Measurements from ENCODE around the gene KAT5.
"Not testable (repeated sequence)": the region's sequence is repeated elsewhere in the genome, so short reads cannot be mapped to it uniquely, and the experiment has no call there.

KAT5 gene

GRCh38 chr11:65710421-65710820 is 1.6 kb upstream of the KAT5 start:
- no peak for DNase-seq

- no peak for DNase-seq
These were observed 603 bp downstream of the KAT5 start for GRCh38 chr11:65712633-65713076.

GRCh38 chr11:65713212-65713969 is 1.3 kb downstream of the KAT5 start:
- DNase-seq: no peak

GRCh38 chr11:65714433-65714832 is 2.4 kb downstream of the KAT5 start:
- DNase-seq: no peak

- DNase-seq: no peak
These were observed 4.2 kb downstream of the KAT5 start for GRCh38 chr11:65716302-65716701.

- DNase-seq: no peak
These were observed 4.8 kb downstream of the KAT5 start for GRCh38 chr11:65716774-65717405.

- DNase-seq: no peak
These were observed 5.9 kb downstream of the KAT5 start for GRCh38 chr11:65717906-65718305.

- DNase-seq: no peak
These were observed 6.5 kb downstream of the KAT5 start for GRCh38 chr11:65718531-65718930.

GRCh38 chr11:65718964-65719492 is 7.0 kb downstream of the KAT5 start:
- DNase-seq: no peak

GRCh38 chr11:65719871-65720210 is 7.8 kb downstream of the KAT5 start:
- no peak for DNase-seq

GRCh38 chr11:65720211-65720934 is 8.3 kb downstream of the KAT5 start, which contains the start of gene RNASEH2C:
RNASEH2C (minus strand) TSS chr11:65720798; CDS start chr11:65720758, 40 bp downstream.
- peak; percentile 69 for DNase-seq

- no peak for DNase-seq
These were observed 10.2 kb downstream of the KAT5 start for GRCh38 chr11:65722261-65722660.

- DNase-seq: no peak
These were observed 14.6 kb downstream of the KAT5 start for GRCh38 chr11:65726660-65727059.

GRCh38 chr11:65727865-65728264 is 15.8 kb downstream of the KAT5 start:
- DNase-seq: no peak

GRCh38 chr11:65730461-65730860 is 18.4 kb downstream of the KAT5 start:
- no peak for DNase-seq

GRCh38 chr11:65735111-65735510 is 23.1 kb downstream of the KAT5 start:
- DNase-seq: not testable (repeated sequence)

- DNase-seq: no peak
These were observed 24.8 kb downstream of the KAT5 start for GRCh38 chr11:65736810-65737209.

- no peak for DNase-seq
These were observed 27.0 kb downstream of the KAT5 start for GRCh38 chr11:65739022-65739421.

- no peak for DNase-seq
These were observed 29.1 kb downstream of the KAT5 start for GRCh38 chr11:65741185-65741584.

GRCh38 chr11:65742353-65742752 is 30.3 kb downstream of the KAT5 start:
- no peak for DNase-seq

- no peak for DNase-seq
These were observed 31.6 kb downstream of the KAT5 start for GRCh38 chr11:65743681-65744025.

GRCh38 chr11:65744026-65744698 is 32.1 kb downstream of the KAT5 start:
- no peak for DNase-seq

- DNase-seq: no peak
These were observed 32.6 kb downstream of the KAT5 start for GRCh38 chr11:65744699-65745042.
